Measurements from ENCODE around the gene LRBA.
A peak's percentile ranks its signal among the peaks of the same experiment; 100 is the strongest.

DNA sequence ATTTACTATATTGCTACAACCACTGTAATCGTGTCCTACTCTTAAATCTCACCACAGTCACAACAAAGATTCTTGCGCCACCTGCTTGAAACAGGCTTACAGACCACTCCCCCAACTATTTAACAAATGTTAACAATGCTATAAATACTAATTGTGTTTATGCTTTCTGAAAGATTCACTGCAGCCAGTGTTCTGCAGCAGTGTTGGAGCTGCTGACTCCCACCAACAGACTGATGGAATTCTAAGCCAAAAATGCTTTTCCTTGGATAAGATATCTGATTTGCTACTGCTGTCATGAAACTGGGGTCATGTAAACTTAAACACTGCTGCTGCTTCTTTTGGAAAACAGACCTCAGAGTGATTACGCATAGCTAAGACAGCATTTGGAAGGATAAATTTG lies 677.4 kb downstream of the LRBA start:
- TF ChIP-seq, protein P1, sequence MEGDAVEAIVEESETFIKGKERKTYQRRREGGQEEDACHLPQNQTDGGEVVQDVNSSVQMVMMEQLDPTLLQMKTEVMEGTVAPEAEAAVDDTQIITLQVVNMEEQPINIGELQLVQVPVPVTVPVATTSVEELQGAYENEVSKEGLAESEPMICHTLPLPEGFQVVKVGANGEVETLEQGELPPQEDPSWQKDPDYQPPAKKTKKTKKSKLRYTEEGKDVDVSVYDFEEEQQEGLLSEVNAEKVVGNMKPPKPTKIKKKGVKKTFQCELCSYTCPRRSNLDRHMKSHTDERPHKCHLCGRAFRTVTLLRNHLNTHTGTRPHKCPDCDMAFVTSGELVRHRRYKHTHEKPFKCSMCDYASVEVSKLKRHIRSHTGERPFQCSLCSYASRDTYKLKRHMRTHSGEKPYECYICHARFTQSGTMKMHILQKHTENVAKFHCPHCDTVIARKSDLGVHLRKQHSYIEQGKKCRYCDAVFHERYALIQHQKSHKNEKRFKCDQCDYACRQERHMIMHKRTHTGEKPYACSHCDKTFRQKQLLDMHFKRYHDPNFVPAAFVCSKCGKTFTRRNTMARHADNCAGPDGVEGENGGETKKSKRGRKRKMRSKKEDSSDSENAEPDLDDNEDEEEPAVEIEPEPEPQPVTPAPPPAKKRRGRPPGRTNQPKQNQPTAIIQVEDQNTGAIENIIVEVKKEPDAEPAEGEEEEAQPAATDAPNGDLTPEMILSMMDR (IDR thresholded peaks at IDR 0.05; ENCODE audit: low read depth, low read length, missing input control), result no peak
- TF ChIP-seq EGR1 (IDR thresholded peaks at IDR 0.05; ENCODE audit: low read depth in 2 of 2), result no peak
- no peak for TF ChIP-seq RAD21 (IDR thresholded peaks at IDR 0.05)
- no peak for TF ChIP-seq YY1 (IDR thresholded peaks at IDR 0.05)
- TF ChIP-seq TAF1 (conservative IDR thresholded peaks at IDR 0.05), result no peak
- peak in 1 of 2 donors; percentile 11 for TF ChIP-seq RXRA (IDR thresholded peaks at IDR 0.05)
- TF ChIP-seq FOXA2 (IDR thresholded peaks at IDR 0.05), result no peak

Measured in liver (tissue), 3 donors.